Measurements from ENCODE around the gene MRGPRF.

DNA sequence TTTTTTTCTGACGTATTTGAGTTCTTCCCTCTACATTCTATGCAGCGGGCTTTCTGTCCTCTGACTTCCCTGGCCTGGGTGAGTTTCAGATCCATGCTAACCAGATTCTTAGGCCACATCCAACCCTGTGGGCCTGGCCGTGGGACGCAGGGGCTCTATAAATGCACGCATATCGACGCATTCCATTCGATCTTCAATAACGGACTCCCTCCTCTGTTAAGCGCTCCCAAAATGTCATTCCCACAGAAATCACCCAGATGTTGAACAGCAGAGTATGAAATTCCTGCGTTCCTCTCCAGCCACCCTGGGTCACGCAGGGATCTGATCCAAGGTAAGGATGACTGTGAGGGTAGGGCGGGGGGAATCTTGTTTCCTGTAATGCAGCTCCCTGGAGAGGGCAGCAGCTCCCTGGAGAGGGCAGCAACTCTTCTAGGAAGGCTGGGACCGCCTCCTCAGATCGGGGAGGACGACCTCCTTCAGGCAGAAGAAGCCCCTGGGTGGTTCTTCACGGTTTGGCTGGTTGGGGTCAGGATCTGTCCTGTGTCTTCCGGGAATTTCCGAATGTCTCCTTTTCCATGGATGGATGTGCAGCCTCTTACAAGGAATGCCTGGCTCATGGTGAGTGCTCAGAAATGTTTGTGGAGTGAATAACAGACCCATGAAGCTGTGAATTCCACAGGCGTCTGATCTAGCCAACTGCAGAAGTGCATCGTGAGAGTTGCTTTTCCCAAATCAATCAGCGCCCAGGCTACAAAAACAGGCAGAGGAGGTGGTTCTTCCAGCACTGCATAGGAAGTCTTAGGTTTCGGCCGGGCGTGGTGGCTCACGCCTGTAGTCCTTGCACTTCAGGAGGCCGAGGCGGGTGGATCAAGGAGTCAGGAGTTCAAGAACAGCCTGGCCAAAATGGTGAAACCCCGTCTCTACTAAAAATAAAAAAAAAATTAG lies 44.5 kb downstream of the MRGPRF start:
- TF ChIP-seq, protein P1, sequence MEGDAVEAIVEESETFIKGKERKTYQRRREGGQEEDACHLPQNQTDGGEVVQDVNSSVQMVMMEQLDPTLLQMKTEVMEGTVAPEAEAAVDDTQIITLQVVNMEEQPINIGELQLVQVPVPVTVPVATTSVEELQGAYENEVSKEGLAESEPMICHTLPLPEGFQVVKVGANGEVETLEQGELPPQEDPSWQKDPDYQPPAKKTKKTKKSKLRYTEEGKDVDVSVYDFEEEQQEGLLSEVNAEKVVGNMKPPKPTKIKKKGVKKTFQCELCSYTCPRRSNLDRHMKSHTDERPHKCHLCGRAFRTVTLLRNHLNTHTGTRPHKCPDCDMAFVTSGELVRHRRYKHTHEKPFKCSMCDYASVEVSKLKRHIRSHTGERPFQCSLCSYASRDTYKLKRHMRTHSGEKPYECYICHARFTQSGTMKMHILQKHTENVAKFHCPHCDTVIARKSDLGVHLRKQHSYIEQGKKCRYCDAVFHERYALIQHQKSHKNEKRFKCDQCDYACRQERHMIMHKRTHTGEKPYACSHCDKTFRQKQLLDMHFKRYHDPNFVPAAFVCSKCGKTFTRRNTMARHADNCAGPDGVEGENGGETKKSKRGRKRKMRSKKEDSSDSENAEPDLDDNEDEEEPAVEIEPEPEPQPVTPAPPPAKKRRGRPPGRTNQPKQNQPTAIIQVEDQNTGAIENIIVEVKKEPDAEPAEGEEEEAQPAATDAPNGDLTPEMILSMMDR (IDR thresholded peaks at IDR 0.05) = no peak
- no peak for TF ChIP-seq POLR2A (IDR thresholded peaks at IDR 0.05)
